Epithelial cell of esophagus (primary cell): ENCODE results near the gene CPM.

ENCODE experiments used
- DNase-seq: peaks from one replicate; pipeline ENCODE4 v3.0.0; 2010; ENCODE audit warnings: low read depth
- H3K4me3 ChIP-seq: 2 replicates; pipeline ENCODE4 v1.5.1; 2011; ENCODE audit warnings: mild to moderate bottlenecking, low read length, control low read depth
- TF ChIP-seq, protein P1 (sequence below): IDR thresholded peaks from 2 replicates; pipeline ENCODE4 v1.5.1; 2011; ENCODE audit warnings: low read depth, mild to moderate bottlenecking, low read length, control low read depth, inconsistent platforms; ENCODE audit not compliant: insufficient read depth; ENCODE audit errors: missing control alignments

Gene CPM

DNA sequence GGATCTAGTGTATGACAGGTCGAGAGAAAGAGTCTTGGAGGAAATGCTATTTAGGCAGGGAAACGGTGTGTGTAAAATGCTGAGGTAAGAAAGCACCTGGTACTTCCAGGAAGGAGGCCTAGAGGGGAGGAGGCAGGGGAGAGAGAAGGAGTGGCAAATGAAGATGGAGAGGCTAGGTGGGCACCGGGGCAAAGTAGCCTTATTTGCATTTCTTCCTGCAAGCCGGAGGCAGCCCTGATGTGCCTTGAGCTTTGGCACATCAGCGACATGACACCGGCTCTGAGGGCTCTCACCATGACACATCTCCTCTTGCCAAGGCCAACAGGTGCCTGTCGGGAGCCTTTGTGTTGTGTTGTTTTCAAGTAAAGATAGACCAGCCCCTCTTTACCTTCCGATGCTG is 61.6 kb downstream of the CPM start:
- DNase-seq: no peak
- TF ChIP-seq, protein P1, sequence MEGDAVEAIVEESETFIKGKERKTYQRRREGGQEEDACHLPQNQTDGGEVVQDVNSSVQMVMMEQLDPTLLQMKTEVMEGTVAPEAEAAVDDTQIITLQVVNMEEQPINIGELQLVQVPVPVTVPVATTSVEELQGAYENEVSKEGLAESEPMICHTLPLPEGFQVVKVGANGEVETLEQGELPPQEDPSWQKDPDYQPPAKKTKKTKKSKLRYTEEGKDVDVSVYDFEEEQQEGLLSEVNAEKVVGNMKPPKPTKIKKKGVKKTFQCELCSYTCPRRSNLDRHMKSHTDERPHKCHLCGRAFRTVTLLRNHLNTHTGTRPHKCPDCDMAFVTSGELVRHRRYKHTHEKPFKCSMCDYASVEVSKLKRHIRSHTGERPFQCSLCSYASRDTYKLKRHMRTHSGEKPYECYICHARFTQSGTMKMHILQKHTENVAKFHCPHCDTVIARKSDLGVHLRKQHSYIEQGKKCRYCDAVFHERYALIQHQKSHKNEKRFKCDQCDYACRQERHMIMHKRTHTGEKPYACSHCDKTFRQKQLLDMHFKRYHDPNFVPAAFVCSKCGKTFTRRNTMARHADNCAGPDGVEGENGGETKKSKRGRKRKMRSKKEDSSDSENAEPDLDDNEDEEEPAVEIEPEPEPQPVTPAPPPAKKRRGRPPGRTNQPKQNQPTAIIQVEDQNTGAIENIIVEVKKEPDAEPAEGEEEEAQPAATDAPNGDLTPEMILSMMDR: no peak
- no peak overlapping the region for H3K4me3 ChIP-seq

DNA sequence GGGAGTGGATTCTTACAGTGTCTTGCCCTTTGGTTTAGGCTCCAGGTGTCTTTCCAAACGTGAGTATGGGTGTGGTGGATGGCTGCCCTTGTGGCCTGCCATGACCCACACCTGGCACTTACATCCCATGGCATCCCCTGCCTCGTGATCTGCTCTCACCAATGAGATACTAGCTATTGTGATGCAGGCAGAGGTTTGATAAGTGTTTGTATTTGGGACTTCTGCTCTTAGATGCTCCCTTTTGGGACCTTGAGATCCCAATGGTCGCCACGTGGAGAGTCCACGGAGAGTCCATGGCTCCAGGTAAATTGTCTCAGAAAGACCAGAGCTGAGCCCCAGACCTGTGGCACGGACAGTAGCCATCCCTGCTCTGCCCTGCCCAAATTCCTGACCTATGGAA is 62.5 kb downstream of the CPM start:
- TF ChIP-seq, protein P1: no peak
- DNase-seq: no peak
- no peak overlapping the region for H3K4me3 ChIP-seq

GRCh38 chr12:68870011-68870410 is 63.0 kb downstream of the CPM start:
- H3K4me3 ChIP-seq: no peak overlapping the region
- DNase-seq: no peak
- TF ChIP-seq, protein P1: no peak

DNA sequence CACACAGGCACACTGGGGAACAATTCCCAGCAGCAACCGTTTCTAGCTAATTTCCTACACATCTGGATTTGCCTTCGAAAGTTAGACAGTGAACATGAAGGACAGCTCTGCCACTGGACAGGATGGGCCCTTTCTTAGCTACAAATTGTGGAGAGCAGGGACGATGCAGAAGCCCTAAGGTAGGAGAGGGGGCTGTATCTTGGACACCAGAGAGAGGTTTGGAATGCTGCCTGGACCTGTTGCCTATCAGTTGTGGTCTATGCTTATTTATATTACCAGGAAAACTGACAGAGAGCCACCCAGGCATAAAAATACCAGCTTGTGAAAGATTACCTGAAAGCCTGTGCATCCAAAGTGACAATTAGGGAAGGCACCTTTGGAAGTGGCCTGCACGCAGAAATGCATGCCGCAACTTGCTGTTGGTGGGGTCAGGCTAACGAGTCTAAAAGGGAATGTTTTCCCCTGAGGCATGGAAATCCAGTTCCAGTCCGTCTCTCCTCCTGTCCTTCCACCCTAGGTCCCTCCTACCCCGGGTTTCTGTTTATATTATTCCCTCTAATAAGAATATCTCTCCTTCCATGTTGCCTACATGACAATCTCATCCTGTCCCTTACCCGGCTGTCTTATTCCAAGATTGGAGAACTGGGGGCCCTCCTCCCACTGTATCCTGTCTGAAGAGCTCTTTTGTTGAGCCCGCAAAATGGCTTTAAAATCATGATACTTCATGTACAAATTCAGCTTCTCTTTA is 64.8 kb downstream of the CPM start:
- no peak overlapping the region for H3K4me3 ChIP-seq
- DNase-seq: peak; percentile 64
- TF ChIP-seq, protein P1: no peak

DNA sequence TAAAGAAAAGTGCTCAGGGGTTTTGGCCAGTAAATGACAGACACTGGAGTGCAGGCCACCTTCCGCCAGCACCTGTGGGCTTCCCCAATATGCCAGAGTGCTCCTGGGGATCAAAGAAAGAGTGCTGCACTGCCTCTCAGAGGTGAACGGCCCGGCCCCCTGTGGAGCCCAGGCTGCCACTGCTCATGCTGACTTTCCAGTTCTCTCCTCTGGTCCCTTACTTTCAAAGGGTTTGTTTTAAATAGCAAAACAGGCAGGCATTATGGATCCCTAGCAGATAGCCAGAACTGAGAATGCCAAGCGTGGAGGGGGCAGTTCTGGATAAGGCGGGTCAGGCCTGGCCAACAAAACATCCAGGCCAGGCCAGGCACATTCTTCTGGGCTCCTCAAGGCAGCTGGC is 65.4 kb downstream of the CPM start:
- DNase-seq: no peak
- TF ChIP-seq, protein P1: no peak
- H3K4me3 ChIP-seq: no peak overlapping the region

DNA sequence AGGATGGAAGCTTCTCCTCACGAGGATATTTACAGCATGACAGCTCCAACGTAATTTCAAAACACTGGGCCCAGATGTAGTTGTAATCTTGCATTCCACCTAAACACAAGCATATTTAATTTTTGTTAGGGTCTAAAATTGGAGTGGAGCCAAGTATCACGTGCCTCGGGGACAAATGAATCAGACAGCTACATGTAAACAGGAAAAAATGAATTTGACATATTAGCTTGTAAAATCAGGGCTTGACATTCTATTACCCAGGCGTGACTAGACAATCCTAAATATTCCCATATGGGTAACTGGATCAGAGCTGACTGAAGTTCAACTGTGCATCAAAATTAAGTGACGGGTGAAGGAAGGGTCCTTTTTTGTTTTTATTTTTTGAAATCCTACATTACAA is 66.0 kb downstream of the CPM start:
- H3K4me3 ChIP-seq: no peak overlapping the region
- TF ChIP-seq, protein P1: no peak
- DNase-seq: no peak

- H3K4me3 ChIP-seq: no peak overlapping the region
- DNase-seq: no peak
- TF ChIP-seq, protein P1: no peak
Measured at GRCh38 chr12:68865399-68866164, 67.4 kb downstream of the CPM start.
